Subcutaneous preadipocyte (primary cell): ENCODE results near the gene RPL37A. TPM values are rescaled to one million over a fixed set of nuclear protein-coding genes. Genes with fewer than 3 reads are reported as not detected.

Experiments
- total RNA-seq: library from RNA; depleted of rRNA; stranded (reverse); fragments of >200 nt; gene quantifications from 2 replicates; pipeline ENCODE4 v1.2.3, GENCODE V29; 2012

The RPL37A gene
- 1,187 and 1,531 TPM in 2 replicates for total RNA-seq

GRCh38 chr2:216498379-216499352, at the start of gene RPL37A:
Gene RPL37A (plus strand): TSS chr2:216498844. CDS start chr2:216498875, 31 bp downstream.

Other genes with a start within 250 kb of the RPL37A start
- gene MARCHF4, start 126.4 kb upstream of the RPL37A start, total RNA-seq: under 0.01 and 1.6 TPM in 2 replicates
- 9.6 and 17.6 TPM in 2 replicates for gene SMARCAL1, start 86.4 kb upstream of the RPL37A start, total RNA-seq
- 4.0 and 6.6 TPM in 2 replicates for gene IGFBP2, start 134.6 kb downstream of the RPL37A start, total RNA-seq
- 11.5 and 106 TPM in 2 replicates for gene IGFBP5, start 196.7 kb downstream of the RPL37A start, total RNA-seq